Femur (tissue), 1 donor: ENCODE results near the gene PPARD.
"Not testable (repeated sequence)": the region's sequence is repeated elsewhere in the genome, so short reads cannot be mapped to it uniquely, and the experiment has no call there.

Experiments used
- DNase-seq: peaks from one replicate; pipeline ENCODE4 v3.0.0-alpha.2; 2017

PPARD gene

DNA sequence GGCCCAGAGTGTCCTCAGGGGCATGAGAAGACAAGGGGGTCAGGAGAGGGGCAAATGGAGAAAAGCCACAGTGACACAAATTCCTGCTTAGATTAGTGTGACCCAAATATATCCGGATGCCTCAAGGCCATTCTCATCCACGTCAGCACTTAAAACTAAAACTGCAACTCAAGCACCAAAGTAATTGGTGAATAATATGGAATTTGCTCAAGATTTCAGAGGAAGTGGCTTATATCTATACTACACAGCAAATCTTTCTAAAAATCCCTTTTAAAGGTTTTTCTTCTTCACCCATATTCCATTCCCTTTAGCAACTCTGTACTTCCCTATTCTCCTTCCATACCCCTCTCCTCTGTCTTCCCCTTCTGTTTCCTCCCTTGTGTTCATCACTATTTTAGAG lies 29.6 kb upstream of the PPARD start:
- DNase-seq = no peak

DNA sequence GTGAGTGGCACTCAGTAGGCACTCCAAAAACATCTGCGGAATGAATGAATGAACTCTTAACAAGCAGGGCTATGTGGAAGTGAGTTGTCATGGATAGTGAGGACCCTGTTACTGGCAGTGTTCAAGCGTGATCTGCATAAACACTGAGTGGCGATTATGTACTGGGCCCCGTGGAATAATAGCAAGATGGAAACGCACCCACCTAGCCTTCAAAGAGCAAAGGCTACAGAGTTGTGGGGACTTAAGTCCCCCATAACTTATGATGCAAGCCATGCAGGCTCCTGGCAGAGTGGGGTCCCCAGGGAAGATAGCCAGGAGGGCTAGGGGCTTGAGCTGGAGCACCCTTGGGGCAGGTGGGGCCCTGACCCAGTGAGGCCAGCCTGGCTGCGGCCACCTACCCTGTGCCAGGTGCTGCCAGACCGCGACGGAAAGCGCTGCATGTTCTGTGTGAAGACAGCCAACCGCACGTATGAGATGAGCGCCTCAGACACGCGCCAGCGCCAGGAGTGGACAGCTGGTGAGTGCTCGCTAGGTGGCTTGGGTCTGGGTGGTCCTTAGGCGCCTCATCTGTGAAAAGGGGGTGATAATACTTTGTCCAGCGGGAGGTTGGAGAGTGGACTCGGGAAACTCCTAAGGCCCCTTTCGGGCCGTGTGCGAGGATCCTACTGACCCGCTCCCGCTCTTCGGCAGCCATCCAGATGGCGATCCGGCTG lies 24.7 kb upstream of the PPARD start:
- peak; percentile 58 for DNase-seq

DNA sequence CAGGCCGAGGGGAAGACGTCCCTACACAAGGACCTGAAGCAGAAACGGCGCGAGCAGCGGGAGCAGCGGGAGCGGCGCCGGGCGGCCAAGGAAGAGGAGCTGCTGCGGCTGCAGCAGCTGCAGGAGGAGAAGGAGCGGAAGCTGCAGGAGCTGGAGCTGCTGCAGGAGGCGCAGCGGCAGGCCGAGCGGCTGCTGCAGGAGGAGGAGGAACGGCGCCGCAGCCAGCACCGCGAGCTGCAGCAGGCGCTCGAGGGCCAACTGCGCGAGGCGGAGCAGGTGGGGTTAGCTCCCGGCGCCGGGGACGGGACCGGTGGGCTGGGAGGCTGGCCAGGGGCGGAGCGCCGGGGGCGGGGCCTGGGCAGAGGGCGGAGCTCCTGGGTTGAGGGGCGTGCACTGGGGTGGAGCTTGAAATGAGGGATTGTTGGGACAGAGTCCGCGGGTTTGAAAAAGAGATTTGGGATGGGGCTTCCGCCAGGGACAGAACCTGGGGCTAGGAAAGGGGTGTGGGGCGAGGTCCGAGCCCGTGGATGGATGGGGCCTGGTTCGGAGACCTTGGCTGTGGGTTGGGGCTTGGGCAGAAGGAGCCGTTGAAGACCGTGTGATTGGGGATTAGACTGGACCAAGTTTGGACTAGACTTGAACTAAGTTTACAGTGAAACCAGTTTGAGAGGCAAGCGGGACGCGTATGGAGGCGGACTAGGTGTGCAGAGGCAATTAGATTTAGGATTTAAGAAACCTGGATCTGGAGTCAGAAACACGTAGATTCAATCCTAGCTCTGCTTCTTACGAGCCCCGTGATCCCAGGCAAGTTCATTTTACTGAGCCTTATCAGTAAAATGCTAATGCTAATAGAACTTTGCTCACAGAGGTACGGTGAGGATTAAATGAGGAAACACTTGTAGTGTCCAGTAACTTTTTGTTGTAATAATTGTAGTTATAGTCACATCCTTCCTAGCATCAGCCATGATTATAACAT lies 23.9 kb upstream of the PPARD start:
- peak; percentile 92 for DNase-seq

DNA sequence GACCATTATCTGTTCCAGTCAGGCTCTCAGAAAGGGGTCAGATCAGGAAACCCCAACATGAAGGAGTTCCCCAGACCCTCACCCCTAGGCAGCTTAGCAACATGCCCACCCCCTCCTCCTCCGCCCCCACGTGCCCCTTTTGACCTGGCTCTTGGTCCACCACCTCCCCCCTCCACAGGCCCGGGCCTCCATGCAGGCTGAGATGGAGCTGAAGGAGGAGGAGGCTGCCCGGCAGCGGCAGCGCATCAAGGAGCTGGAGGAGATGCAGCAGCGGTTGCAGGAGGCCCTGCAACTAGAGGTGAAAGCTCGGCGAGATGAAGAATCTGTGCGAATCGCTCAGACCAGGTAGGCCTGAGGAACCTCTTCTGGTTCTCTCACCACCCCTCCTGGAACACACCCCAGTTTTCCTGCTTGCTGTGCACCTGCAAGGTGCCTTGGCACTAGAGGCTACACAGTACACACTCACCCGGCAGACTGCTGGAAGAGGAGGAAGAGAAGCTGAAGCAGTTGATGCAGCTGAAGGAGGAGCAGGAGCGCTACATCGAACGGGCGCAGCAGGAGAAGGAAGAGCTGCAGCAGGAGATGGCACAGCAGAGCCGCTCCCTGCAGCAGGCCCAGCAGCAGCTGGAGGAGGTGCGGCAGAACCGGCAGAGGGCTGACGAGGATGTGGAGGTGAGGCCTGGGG lies 22.9 kb upstream of the PPARD start:
- DNase-seq = no peak

DNA sequence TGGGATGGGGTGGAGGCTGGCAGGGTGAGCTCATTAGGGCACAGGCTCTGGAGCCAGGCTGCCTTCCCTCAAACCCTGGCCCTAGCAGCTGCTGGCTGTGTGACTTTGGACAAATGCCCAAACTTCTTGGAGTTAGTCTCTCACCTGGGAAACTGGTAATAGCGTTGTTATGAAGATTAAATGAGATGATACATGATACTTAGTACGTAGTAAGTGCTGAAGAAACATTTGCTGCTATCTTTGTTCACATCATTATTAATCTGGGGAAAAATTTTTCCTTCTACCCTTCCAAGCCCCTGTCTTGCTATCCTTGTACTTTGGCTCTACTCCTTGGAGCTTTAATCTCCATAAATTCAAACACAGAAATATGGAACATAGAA lies 22.3 kb upstream of the PPARD start:
- DNase-seq = no peak

DNA sequence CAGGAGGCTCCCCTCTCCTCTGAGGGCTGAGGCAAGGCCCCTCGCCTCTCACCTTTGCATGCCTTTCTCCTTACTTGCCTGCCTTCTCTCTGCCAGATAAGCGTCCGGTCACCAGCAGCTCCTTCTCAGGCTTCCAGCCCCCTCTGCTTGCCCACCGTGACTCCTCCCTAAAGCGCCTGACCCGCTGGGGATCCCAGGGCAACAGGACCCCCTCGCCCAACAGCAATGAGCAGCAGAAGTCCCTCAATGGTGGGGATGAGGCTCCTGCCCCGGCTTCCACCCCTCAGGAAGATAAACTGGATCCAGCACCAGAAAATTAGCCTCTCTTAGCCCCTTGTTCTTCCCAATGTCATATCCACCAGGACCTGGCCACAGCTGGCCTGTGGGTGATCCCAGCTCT lies 21.3 kb upstream of the PPARD start:
- DNase-seq = no peak

DNA sequence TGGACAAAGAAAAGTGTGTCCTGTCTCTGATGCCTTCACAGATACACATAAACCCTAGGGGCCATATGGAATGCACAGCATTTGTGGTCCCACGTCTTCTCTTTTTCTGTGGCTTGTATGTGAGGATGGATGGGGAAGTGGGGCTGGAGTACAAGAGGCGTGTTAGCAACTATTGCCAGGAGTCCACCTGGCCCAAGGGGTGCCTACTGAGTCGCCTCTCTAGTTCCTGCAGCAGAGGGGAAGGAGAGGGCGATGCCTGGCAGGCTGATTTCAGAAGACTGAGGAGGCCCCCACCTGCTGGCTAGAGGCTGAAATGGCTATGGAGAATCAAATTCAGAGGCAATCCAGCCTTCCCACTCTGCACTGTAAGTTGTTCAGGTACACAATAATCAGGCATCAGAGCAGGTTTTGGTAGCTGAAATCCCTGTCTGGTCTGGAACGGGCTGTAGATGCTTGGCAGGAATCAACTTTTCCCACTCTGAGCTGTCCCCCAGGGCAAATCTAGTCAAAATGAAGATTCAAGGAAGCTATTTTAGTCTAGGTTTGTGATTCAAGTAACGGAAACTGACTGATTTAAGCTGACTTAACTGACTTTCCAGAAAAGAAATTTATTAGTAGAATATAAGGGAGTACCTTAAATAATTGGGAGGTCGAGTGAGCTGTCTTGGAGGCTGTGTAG lies 14.9 kb upstream of the PPARD start:
- DNase-seq = peak; percentile 64

DNA sequence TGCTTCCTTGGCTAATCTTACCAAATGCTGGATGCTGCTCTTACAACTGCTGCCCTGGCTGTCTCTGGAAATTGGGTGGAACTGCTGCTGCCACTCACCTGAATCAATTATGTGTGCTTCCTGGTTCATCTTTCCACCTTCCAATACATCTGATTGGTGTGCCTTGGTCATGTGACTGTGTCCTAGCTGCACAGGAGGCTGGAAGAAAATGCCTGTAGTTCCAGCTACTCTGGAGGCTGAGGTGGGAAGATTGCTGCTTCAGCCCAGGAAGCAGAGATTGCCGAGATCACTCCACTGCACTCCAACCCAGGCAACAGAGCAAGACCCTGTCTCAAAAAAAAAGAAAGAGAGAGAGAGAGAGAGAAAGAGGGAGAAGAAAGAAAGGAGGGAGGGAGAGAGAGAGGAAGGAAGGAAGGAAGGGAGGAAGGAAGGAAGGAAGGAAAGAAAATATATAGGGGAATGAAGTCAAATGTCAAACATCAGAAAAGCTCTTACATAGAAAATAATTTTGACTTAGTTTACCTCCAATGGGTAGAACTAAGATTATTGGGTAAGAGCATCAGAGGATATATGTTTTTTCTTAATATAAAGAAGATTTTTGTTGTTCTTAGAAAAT lies 14.1 kb upstream of the PPARD start:
- DNase-seq = no peak

DNA sequence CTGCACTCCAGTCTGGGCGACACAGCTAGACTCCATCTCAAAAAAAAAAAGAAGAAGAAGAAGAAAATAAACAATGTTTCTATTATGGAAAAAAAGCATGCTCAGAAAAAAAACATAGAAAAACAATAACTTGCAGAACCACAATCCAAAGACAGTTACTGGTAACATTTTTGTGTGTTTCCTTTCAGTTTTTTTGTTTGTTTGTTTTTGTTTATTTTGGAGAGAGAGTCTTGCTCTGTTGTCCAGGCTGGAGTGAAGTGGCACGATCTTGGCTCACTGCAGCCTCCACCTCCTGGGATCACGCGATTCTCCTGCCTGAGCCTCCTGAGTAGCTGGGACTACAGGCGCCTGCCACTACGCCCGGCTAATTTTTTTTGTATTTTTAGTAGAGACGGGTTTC lies 13.4 kb upstream of the PPARD start:
- not testable (repeated sequence) for DNase-seq

DNA sequence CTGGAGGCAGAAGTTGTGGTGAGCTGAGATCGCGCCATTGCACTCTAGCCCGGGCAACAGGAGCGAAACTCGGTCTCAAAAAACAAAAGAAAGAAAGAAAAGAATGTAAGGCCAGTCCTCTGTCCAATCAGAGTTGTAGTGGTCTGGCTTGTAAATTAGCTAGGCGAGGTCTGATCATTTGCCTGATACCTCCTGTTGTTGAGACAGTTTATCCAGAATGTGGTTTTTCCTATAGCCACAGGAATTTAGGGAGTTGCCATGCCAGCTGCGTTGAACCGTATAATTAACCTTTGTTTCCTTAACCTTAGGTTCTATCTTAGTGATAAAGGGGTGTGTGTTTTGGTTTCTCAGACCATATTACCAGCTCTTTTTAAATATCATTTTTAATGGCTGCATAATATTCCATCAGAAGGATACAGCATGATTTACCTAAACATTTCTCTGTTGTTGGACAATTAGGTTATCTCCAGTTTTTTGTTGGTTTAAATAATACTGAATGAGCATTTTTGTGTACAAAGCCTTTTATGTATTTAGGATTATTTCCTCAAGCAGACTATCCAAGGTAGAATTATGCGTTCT lies 11.7 kb upstream of the PPARD start:
- DNase-seq = no peak

DNA sequence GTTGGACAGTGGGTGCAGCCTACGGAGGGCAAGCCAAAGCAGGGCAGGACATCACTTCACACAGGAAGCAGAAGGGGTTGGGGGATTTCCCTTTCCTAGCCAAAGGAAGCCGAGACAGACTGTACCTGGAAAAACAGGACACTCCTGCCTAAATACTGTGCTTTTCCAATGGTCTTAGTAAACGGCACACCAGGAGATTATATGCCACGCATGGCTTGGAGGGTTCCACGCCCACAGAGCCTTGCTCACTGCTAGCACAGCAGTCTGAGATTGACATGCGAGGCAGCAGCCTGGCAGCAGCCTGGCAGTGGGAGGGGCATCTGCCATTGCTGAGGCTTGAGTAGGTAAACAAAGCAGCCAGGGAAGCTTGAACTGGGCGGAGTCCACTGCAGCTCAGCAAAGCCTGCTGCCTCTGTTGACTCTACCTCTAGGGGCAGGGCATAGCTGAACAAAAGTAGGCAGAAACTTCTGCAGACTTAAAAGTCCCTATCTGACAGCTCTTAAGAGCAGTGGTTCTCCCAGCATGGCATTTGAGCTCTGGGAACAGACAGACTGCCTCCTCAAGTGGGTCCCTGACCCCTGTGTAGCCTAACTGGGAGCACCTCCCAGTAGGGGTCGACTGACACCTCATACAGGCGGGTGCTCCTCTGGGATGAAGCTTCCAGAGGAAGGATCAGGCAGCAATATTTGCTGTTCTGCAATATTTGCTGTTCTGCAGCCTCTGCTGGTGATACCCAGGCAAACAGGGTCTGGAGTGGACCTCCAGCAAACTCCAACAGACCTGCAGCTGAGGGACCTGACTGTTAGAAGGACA lies 10.1 kb upstream of the PPARD start:
- not testable (repeated sequence) for DNase-seq

DNA sequence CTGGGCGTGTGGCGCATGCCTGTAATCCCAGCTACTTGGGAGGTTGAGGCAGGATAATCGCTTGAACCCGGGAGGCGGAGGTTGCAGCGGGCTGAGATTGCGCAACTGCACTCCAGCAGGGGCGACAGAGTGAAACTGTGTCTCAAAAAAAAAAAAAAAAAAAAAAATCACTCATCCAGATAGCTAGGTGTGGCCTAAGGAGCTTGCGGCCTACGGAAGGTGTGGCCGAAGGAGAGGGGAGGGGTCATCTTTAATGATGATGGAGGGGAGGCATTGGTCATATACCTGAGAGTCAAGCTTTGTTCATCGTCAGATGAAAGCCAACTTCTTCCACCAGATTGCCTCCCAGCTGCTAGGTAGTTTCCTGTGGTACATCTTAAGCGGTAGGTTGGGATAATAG lies 801 bp upstream of the PPARD start:
- no peak for DNase-seq

DNA sequence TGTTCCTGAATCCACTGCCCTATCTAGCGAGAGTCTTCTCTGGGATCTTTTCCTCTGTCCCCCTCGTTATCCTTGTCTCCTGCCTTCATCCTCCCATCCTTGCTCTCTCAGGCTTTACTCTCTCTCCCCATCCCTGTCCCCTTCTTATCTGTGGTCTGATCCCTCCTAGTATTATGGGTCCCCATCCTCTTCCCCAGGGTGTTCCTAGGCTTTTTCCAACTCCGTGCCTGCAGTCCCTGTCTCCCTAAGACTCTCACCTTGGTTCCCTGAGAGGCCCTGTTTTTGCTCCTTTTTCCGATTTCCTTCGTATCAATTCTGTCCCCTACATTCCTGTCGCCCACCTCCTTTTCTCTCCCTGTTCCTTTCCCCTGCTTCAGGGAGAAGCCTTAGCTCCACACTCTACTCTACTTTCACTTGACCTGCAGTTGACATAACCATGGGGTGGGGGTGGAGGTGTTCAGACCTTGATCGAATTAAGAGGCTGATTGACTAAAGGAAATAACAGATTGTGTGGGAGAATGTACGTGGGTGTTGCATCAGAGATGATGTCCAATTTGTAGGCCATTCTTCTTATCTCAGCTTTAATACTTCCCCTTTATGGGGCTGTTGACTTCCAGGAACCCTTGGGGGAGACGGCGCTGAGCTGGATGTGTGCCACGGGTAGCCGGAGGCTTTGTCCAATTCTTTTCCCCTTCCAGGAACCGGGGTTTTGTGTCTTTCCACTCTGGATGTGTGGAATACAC lies 905 bp downstream of the PPARD start:
- DNase-seq = peak; percentile 58

DNA sequence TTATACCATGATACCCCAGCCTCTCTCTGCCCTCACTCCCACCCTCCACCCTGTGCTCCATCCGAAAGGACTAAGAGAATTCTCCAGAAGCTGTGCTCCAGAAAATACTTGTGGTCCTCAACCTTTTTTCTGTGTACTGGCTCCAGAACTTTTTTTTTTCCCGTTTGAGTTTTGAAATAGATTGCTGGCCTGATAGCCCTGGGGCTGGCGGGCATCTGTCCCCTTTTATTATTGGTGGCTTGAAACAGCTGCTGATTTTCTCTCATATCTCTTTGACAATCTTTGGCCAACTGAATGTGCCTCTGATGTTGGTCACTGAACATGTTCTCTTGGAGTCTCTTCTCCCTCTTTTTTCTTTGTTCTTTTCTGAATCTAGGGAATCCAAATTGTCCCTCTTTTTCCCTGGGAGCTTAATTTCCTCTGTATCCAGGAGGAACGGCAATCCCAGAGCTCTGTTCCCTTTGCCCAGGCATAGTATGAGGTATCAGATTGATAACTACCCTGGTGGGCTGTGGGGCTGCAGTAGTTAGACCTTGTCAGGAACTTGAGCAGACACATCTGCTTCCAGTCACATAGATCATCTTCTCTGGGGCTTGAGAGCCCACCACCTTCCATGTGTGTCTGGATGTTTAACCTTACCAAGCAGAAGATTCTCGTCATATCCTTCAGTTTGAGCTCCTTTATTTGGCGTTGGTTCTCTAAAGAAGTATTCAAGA lies 1.6 kb downstream of the PPARD start:
- no peak for DNase-seq

DNA sequence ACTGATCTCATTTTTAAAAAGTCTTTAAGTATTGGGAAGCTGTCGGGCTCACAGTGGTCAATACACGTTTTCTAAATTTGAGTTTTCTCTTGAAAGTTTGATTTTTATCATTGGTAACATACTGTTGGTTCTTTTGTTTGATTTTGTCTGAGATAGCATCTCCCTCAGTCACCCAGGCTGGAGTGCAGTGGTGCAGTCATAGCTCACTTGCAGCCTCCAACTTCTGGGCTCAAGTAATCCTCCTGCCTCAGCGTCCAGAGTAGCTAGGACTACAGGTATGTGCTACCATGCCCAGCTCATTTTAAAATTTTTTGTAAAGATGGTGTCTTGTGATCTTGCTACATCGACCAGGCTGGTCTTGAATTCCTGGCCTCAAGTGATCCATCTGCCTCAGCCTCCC lies 9.1 kb downstream of the PPARD start:
- DNase-seq = no peak

DNA sequence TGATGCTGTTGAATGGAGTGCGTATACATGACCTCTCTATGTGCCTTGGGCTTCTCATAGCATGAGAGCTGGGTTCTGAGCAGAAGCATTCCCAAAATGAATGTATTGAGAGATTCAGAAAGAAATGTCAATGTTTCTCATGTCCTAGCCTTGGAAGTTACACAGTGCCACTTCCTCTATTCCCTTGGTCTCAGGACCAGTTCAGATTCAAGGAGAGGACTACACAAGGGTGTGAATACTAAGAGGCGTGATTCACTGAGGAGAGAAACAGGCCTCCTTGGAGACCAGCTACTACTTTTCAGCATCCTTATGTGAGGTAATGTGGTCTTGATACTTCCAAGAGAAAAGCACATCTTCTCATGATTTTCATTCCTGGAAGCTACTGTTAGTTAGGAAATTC lies 10.4 kb downstream of the PPARD start:
- no peak for DNase-seq

DNA sequence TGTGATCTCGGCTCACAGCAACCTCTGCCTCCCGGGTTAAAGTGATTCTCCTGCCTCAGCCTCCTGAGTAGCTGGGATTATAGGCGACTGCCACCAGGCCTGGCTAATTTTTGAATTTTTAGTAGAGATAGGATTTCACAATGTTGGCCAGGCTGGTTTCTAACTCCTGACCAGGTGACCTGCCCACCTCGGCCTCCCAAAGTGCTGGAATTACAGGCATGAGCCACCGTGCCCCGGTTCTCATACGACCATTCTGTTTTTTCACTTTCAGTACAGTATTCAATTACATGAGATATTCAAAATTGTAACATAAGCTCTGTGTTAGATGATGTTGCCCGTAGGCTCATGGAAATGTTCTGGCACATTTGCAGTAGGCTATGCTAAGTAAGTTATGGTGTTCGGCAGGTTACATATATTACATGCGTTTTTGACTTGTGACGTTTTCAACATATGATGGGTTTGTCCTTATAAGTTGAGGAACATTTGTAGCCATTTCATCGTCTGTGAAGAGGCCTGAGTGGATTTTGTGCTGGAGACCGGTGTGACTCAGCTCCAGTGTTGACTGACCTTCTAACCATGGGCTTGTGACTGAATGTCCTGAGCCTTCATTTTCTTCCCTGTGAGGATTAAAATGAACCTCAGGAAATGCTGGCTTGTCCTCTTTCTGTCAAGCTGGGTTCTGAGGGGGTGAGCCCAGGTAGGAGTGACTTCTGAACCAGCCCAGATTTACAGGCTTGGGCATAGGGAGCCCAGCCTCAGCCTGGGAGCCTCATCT lies 12.2 kb downstream of the PPARD start:
- no peak for DNase-seq

DNA sequence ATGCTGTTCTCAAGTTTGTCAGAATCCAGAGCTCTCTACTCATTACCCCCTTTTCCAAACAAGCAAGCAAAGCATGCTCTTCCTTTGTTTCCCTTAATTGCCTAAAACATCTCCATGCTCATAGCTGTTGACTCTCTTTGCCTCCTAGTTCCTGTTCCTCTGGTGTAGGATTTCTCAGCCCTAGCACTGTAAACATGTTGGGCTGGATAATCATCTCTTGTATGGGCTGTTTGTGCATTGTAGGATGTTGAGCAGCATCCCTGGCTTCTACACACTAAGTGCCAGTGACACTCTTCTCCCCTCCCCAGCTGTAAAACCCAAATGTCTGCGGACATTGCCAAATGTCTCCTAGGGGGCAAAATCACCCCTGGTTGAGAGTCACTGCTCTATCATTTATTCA lies 14.0 kb downstream of the PPARD start:
- DNase-seq = no peak

DNA sequence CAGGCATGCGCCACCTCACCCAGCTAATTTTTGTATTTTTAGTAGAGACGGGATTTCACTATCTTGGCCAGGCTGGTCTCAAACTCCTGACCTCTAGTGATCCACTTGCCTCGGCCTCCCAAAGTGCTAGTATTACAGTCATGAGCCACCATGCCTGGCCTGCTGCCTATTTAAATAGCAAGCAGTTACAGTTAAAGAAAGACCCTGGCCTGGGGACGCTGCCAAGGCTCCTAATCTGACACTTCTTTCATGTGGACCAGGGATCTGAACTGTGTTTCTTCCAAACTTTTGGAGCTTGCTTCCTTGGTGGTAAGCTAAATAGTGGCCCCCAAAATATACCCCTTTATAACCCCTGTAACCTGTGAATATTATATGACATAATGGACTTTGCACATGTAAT lies 15.3 kb downstream of the PPARD start:
- DNase-seq = no peak
